ENCODE data around the gene AGTRAP.
A peak's percentile ranks its signal among the peaks of the same experiment; 100 is the strongest.

The AGTRAP gene

GRCh38 chr1:11784993-11785769 is 49.2 kb downstream of the AGTRAP start:
- DNase-seq, result no peak

- no peak for DNase-seq
Observed at GRCh38 chr1:11786168-11786567, 50.2 kb downstream of the AGTRAP start.

- DNase-seq, result peak; percentile 47
Observed at GRCh38 chr1:11787251-11787803, 51.4 kb downstream of the AGTRAP start.

- DNase-seq, result no peak
Observed at GRCh38 chr1:11787804-11788436, 52.0 kb downstream of the AGTRAP start.

DNA sequence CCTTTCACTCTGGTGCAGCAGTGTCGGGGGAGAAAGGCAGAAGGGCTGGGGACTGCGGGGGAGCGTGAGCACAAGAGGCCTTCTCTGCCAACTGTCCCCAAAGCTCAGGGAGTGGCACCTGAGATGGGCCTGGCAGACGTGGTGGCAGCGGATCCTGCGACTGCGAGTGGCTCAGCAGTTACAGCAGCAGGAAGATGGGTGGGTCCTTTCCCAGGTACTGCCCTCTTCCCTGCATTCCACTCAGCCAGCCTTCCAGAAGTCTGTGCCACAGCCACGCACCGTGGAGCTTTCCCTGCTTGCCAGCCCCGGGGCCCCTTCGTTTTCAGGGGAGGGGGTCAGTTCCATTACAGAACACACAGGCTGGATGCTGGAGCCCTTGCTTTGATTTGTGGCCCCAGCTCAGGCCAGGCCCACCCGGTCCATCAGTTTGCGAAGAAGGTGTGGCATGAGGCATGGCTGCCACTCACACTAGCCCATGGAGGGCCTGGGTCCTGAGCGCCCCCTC is 52.7 kb downstream of the AGTRAP start:
- DNase-seq, result no peak

- no peak for DNase-seq
Observed at GRCh38 chr1:11789126-11790067, 53.5 kb downstream of the AGTRAP start.

- DNase-seq, result no peak
Observed at GRCh38 chr1:11790101-11790879, 54.4 kb downstream of the AGTRAP start.

- peak; percentile 40 for DNase-seq
Observed at GRCh38 chr1:11790880-11791715, 55.2 kb downstream of the AGTRAP start.

DNA sequence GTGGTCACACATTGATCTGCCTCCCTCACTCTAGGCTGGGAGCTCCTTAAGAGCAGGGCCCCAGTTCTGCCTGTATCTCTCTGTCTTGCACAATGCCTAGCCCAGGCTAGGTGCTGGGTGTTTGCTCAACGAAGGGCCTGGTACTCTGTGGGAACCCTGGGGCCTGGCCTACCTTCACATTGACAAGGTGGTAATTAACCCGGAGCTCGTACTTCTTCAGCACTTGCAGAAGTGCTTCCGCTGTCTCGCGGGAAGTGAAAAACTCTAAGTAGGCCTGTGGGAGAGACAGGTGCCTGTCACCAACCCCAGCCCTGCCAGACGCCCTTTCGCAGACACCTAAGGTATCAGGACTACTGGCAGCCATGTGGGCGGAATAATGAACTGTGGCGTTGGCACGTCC is 56.2 kb downstream of the AGTRAP start:
- no peak for DNase-seq

DNA sequence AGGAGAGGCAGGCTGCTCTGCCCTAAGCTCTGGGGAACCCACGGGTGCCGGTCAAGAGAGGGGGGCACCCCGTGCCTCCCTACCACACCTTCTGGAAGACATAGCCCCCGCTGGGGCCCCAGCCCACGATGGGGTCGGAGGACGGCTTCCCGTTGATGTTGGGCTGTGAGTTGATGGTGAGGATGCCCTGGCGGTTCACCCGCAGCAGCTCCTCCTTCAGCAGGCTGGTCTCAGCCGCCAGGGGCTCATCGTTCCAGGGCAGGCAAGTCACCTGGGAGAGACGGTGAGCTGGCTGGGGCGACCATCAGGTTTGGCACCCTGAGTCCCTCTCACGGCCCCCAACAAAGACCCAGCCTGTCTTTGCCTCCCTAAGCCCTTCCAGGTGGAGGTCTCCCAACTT is 57.9 kb downstream of the AGTRAP start:
- DNase-seq, result no peak

DNA sequence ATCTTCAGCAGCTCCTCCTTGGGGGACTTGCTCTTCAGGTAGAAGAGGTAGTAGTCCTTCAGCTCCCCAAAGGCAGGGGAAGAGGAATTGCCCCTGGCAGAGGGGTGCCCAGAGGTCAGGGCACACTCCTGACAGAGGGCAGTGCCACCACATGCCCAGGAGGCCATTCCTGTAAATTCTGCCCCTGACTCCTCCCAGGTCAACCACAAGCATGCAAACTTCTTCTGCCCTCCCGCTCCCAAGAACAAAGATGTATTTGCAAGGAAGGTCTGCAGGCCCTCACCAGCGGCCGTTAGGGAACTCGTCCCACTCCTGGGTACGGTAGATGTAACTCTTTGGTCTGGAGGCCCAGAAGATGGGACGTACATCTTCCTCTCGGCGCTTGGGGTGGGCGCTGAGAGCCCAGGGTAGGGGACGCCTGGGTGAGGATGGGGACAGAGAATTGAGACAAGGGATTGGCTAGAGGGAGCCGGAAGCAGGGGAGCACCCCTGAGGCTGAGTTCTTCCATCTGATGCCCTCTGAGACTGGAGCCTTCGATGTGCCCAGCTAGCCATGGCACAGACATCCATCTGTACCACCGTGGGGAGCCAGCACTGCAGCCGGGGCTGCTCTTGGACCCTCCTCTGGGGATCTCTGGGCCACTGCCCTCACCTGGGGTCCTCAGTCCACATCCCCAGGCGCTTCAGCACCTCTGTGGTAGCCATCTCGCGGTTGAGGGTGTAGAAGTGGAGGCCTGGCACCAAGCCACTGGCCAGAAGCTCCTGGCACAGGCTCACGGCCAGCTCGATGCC is 58.7 kb downstream of the AGTRAP start:
- DNase-seq, result no peak

- DNase-seq, result no peak
Observed at GRCh38 chr1:11795238-11795890, 59.4 kb downstream of the AGTRAP start.

- DNase-seq, result no peak
Observed at GRCh38 chr1:11796036-11796828, 60.3 kb downstream of the AGTRAP start.

- no peak for DNase-seq
Observed at GRCh38 chr1:11797525-11798216, 61.7 kb downstream of the AGTRAP start.

DNA sequence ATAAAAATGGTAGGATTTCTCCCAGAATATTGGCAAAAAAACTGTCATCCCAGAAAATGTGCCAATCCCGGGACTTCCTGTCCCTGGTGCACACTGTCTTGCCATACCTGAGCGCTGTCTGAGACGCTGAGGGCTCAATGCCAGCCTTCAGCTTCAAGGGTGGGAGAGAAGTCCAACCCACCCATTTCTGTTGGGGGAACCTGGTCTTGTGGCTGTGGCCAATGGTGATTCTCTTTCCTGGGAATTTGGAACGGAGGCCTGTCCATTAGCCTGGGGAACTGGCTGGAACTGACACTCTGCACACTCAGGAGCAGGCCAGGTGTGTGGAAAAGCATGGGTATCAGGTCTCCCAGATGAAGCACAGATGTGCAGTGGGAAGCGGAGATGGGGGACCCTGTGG is 63.2 kb downstream of the AGTRAP start:
- DNase-seq, result no peak

DNA sequence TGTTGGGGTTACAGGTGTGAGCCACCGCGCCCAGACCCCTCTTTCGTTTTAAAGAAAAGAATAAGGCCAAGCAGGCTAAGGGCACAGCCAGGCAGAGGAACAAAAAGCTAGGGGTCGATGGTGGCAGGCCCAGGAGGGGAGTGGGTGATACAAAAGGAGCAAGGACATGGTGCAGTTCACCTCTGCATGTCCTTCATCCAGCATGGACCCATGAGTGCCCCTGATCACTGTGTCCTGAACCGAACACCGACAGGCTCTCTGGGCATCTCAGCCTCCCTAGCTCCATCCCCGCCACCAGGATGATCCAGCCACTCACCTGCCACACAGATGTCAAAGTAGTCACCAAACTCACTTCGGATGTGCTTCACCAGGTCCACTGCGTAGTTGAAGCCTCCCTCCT is 64.0 kb downstream of the AGTRAP start:
- no peak for DNase-seq

GRCh38 chr1:11800391-11800755 is 64.4 kb downstream of the AGTRAP start:
- DNase-seq, result no peak

Measured in fibroblast of skin of abdomen (primary cell).